Stomach (tissue), 9 donors: ENCODE measurements around the gene ERCC5. TPM values are rescaled to one million over a fixed set of nuclear protein-coding genes. Genes with fewer than 3 reads are reported as not detected.

ENCODE experiments used
- DNase-seq, 2 donors: peaks; one replicate each; pipeline versions ENCODE4 v3.0.0 to v3.0.0-alpha.2; 2013 to 2019
- H3K27ac ChIP-seq, 5 donors: fragments of 200-600 bp in 4 of 5; sonication (generic) in 4 of 5; one replicate each; pipeline ENCODE4 v1.5.1; 2013 to 2019; ENCODE audit warnings: mild to moderate bottlenecking in 1 of 5, moderate library complexity in 1 of 5
- H3K27me3 ChIP-seq, 3 donors: fragments of 200-600 bp; sonication (generic); one replicate each; pipeline ENCODE4 v1.5.1; 2017 to 2019; ENCODE audit warnings: mixed run types in 1 of 3
- H3K36me3 ChIP-seq, 4 donors: fragments of 200-600 bp; sonication (generic); 1 replicate in 3 of 4; 2 replicates in 1 of 4; pipeline ENCODE4 v1.5.1; 2016 to 2019
- H3K4me1 ChIP-seq, 4 donors: fragments of 200-600 bp; sonication (generic); one replicate each; pipeline ENCODE4 v1.5.1; 2016 to 2019
- H3K4me3 ChIP-seq, 4 donors: fragments of 200-600 bp; sonication (generic) in 3 of 4; one replicate each; pipeline ENCODE4 v1.5.1; 2016 to 2019; ENCODE audit warnings: mild to moderate bottlenecking in 1 of 4
- H3K9me3 ChIP-seq, 4 donors: fragments of 200-600 bp; sonication (generic); one replicate each; pipeline ENCODE4 v1.5.1; 2016 to 2019
- EP300 ChIP-seq: sonication (generic); formaldehyde crosslinking; IDR thresholded peaks from one replicate; pipeline ENCODE4 v1.6.1; 2017; ENCODE audit warnings: antibody characterized with exemption
- POLR2A ChIP-seq, 4 donors: fragments of 450-650 bp; IDR thresholded peaks; one replicate each; pipeline ENCODE4 v1.6.1; 2016; ENCODE audit warnings: antibody characterized with exemption in 4 of 4, control low read depth in 2 of 4, mild to moderate bottlenecking in 1 of 4, moderate library complexity in 1 of 4
- POLR2AphosphoS5 ChIP-seq, 3 donors: sonication (generic); formaldehyde crosslinking; IDR thresholded peaks; one replicate each; pipeline ENCODE4 v1.6.1; 2016; ENCODE audit warnings: antibody characterized with exemption in 3 of 3
- WGBS, 5 donors: extraction: QIAGEN DNeasy Blood & Tissue Kit in 3 of 5; methylation state at CpG; one replicate each; pipeline versions ENCODE4 v1.1.5 to v1.1.7; 2013 to 2018; 5-methylcytosine and 5-hydroxymethylcytosine counted together
- intact Hi-C: fragments of 100-400 bp; cut with DNase I; formaldehyde crosslinking; loops from one replicate; pipeline ENCODE4 v1.15.1; 2023; ENCODE audit warnings: low total_unique reads
- polyA plus RNA-seq, 3 donors: library from polyadenylated mRNA; stranded (reverse); fragments of 200-250 nt; gene quantifications; one replicate each; pipeline ENCODE4 v1.2.3, GENCODE V29; 2013
- total RNA-seq, 5 donors: library from RNA; depleted of rRNA; stranded (reverse); fragments of >200 nt; gene quantifications; one replicate each; pipeline versions ENCODE4 v1.1.0 to v1.2.3, GENCODE V29; 2014 to 2016
- TF ChIP-seq, protein P1 (sequence below), 7 experiments: fragments of 450-650 bp in 4 of 7; fragments of 200-600 bp in 3 of 7; sonication (generic) in 3 of 7; IDR thresholded peaks; one replicate each; pipeline ENCODE4 v1.5.1; 2016 to 2019; ENCODE audit warnings: antibody characterized with exemption in 7 of 7, control low read depth in 2 of 7, mild to moderate bottlenecking in 1 of 7
- donor health status: healthy with polysubstance abuse.
- donor health status: Bipolar disorder and iron deficiency.
- donor health status: healthy.

The ERCC5 gene
- total and polyA plus RNA-seq, 8 donors: 36.7 to 348 (median 56.3) TPM

DNA sequence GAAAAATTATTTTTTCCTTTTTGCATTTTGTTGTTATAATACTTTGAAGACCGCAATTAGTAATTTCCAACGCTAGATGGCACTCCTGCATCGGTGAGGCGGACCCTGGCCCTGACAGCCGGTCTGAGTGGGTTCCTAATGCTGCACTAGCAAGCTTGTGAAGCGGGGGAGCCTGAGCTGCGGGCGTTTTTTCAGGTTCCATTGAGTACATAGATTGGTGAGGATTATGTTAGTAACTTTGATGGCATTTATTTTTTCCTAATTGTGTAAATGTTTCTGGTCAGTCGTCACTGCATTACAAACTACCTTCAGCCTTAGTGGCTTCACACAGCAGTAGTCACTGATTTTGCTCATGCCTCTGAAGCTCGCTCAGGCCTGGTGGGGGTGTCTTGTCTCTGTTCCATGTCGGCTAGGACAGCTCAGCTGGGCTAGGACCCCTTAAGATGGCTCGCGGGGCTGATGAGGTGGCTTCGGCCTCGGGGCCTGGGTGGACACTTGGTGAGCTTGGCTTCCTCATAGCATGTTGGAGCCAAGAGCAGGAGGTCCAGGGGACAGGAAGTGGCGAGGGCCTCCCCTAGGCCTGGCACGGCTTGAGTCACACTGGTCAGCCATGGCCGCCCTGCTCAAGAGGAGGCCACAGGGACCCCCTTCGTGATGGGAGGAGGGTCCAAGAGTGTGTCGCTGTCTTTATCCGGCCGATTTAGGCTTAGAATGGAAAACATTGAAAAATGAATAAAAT is 25.0 kb downstream of the ERCC5 start:
- WGBS, 5 donors: 48 to 56% (median 54%) methylated on average over 22 of the region's 22 CpGs
- intact Hi-C loops: no loop called here
- peak; percentile 56 to 85 for DNase-seq

DNA sequence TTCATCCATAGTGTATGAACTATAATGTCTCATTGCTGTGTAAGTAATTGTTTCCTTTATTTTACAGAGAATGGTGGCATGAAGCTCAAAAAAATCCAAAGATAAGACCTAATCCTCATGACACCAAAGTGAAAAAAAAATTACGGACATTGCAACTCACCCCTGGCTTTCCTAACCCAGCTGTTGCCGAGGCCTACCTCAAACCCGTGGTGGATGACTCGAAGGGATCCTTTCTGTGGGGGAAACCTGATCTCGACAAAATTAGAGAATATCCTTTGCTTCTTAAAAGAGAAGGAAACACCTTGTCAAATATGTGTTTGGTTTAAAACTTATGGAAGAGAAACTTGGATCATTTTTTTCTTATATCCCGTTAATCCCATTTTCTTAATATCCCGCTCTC is 26.3 kb downstream of the ERCC5 start:
- TF ChIP-seq EP300 (no peak), POLR2AphosphoS5 (IDR thresholded peaks at IDR 0.05) (no peak), POLR2A (IDR thresholded peaks at IDR 0.05) (no peak)
- TF ChIP-seq, protein P1, sequence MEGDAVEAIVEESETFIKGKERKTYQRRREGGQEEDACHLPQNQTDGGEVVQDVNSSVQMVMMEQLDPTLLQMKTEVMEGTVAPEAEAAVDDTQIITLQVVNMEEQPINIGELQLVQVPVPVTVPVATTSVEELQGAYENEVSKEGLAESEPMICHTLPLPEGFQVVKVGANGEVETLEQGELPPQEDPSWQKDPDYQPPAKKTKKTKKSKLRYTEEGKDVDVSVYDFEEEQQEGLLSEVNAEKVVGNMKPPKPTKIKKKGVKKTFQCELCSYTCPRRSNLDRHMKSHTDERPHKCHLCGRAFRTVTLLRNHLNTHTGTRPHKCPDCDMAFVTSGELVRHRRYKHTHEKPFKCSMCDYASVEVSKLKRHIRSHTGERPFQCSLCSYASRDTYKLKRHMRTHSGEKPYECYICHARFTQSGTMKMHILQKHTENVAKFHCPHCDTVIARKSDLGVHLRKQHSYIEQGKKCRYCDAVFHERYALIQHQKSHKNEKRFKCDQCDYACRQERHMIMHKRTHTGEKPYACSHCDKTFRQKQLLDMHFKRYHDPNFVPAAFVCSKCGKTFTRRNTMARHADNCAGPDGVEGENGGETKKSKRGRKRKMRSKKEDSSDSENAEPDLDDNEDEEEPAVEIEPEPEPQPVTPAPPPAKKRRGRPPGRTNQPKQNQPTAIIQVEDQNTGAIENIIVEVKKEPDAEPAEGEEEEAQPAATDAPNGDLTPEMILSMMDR (IDR thresholded peaks at IDR 0.05): no peak
- Histone ChIP-seq H3K4me1 (peaks cover 0 to 41% (median 22%) of the 10 kb centered on the region in 4 donors), H3K27me3 (no peaks in the 10 kb centered on the region), H3K9me3 (no peaks in the 10 kb centered on the region), H3K27ac (peak overlapping the region in 1 of 5 donors; percentile 53), H3K4me3 (no peak overlapping the region), H3K36me3 (peaks cover 29 to 88% (median 77%) of the 10 kb centered on the region in 4 donors)
- DNase-seq: no peak
- 72 to 92% (median 89%) methylated on average over 7 of the region's 7 CpGs for WGBS, 5 donors
- intact Hi-C loops: no loop called here

More for the DNA sequence above, 25.0 kb downstream of the ERCC5 start:
- peaks cover 0 to 41% (median 22%) of the 10 kb centered on the region in 4 donors for H3K4me1 ChIP-seq
- H3K27me3 ChIP-seq: no peaks in the 10 kb centered on the region
- H3K4me3 ChIP-seq: no peak overlapping the region
- TF ChIP-seq POLR2AphosphoS5 (IDR thresholded peaks at IDR 0.05): no peak
- TF ChIP-seq, protein P1 (IDR thresholded peaks at IDR 0.05): peak in 4 of 7 experiments; percentile 53 to 70 (median 66)
- no peak for TF ChIP-seq EP300
- TF ChIP-seq POLR2A (IDR thresholded peaks at IDR 0.05): no peak
- peak overlapping the region in 4 of 5 donors; percentile 18 to 41 (median 29) for H3K27ac ChIP-seq
- no peaks in the 10 kb centered on the region for H3K9me3 ChIP-seq
- H3K36me3 ChIP-seq: peaks cover 32 to 88% (median 78%) of the 10 kb centered on the region in 4 donors

DNA sequence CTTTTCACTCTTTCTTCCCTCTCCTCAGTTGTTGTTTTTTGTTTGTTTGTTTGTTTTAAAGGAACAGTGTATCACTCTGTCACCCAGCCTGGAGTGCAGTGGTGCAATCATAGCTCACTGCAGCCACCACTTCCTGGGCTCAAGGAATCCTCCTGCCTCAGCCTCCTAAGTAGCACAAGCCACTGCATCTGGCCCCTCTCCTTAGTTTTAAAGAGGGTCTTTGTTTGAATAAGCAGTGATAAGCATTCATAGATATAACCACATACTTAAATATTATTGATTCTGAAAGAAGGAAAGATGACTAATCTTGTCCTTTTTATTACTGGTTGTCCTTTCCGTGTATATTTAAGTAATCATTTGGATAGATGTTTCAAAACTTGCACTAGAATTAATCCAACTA is 26.7 kb downstream of the ERCC5 start:
- Histone ChIP-seq H3K9me3 (no peaks in the 10 kb centered on the region), H3K27me3 (no peaks in the 10 kb centered on the region), H3K4me3 (no peak overlapping the region), H3K4me1 (peaks cover 0 to 41% (median 22%) of the 10 kb centered on the region in 4 donors), H3K27ac (peak overlapping the region in 1 of 5 donors; percentile 53), H3K36me3 (peaks cover 25 to 88% (median 77%) of the 10 kb centered on the region in 4 donors)
- DNase-seq: no peak
- intact Hi-C loops: no loop called here
- WGBS, 5 donors: 38 to 54% (median 51%) methylated on average over 1 of the region's 1 CpG
- TF ChIP-seq EP300 (no peak), POLR2A (IDR thresholded peaks at IDR 0.05) (no peak), POLR2AphosphoS5 (IDR thresholded peaks at IDR 0.05) (no peak)
- TF ChIP-seq, protein P1 (IDR thresholded peaks at IDR 0.05): no peak

DNA sequence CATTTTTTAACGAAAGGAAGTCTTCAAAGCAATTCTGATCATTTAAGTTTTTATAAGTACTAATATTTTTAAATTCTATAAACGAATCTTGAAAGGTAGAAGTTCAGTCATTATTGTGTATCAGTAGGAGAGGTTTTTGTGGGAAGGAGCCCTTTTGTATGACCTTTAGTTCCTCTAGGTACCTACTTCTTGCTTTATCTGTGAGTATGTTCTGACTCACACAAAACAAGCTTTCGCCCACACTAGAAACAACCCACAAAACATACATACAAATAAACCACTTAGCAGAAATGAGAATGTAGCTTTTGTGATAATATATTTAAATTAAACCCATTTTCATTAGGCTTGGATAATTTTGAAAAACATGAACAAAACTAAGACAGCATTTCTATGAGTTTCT is 27.8 kb downstream of the ERCC5 start:
- no peak for DNase-seq
- Histone ChIP-seq H3K27ac (peak overlapping the region in 1 of 5 donors; percentile 53), H3K27me3 (no peaks in the 10 kb centered on the region), H3K4me3 (no peak overlapping the region), H3K9me3 (no peaks in the 10 kb centered on the region), H3K36me3 (peaks cover 24 to 77% (median 70%) of the 10 kb centered on the region in 4 donors), H3K4me1 (peaks cover 0 to 41% (median 22%) of the 10 kb centered on the region in 4 donors)
- WGBS, 5 donors: 26 to 38% (median 33%) methylated on average over 3 of the region's 3 CpGs
- TF ChIP-seq, protein P1 (IDR thresholded peaks at IDR 0.05): no peak
- TF ChIP-seq EP300: no peak
- no peak for TF ChIP-seq POLR2AphosphoS5 (IDR thresholded peaks at IDR 0.05)
- no peak for TF ChIP-seq POLR2A (IDR thresholded peaks at IDR 0.05)
- intact Hi-C loops: no loop called here
